8988T (cell line): ENCODE results near the gene RPL15.
"Not testable (repeated sequence)": the region's sequence is repeated elsewhere in the genome, so short reads cannot be mapped to it uniquely, and the experiment has no call there.

ENCODE experiments used
- DNase-seq: peaks from one replicate; pipeline ENCODE4 v3.0.0; 2011

Gene RPL15

GRCh38 chr3:23894254-23895061, 22.5 kb upstream of the RPL15 start:
- no peak for DNase-seq

- DNase-seq, result no peak
These were observed 21.8 kb upstream of the RPL15 start for GRCh38 chr3:23895181-23895580.

GRCh38 chr3:23900744-23901143, 16.2 kb upstream of the RPL15 start:
- no peak for DNase-seq

- DNase-seq, result no peak
These were observed 12.4 kb upstream of the RPL15 start for GRCh38 chr3:23904545-23904944.

GRCh38 chr3:23909341-23909740, 7.6 kb upstream of the RPL15 start:
- no peak for DNase-seq

- no peak for DNase-seq
These were observed 5.5 kb upstream of the RPL15 start for GRCh38 chr3:23911397-23911796.

- DNase-seq, result not testable (repeated sequence)
These were observed 4.6 kb upstream of the RPL15 start for GRCh38 chr3:23912335-23912734.

- no peak for DNase-seq
These were observed 3.8 kb upstream of the RPL15 start for GRCh38 chr3:23913182-23913581.

GRCh38 chr3:23913873-23914743, 2.8 kb upstream of the RPL15 start:
- no peak for DNase-seq

- DNase-seq, result no peak
These were observed 1.3 kb upstream of the RPL15 start for GRCh38 chr3:23915537-23916108.

- no peak for DNase-seq
These were observed 613 bp upstream of the RPL15 start for GRCh38 chr3:23916152-23916885.

- not testable (repeated sequence) for DNase-seq
These were observed 859 bp downstream of the RPL15 start for GRCh38 chr3:23917679-23918303.

GRCh38 chr3:23918331-23918730, 1.4 kb downstream of the RPL15 start:
- DNase-seq, result not testable (repeated sequence)

GRCh38 chr3:23919628-23920027, 2.7 kb downstream of the RPL15 start:
- DNase-seq, result no peak

GRCh38 chr3:23920151-23920655, 3.3 kb downstream of the RPL15 start:
- DNase-seq, result no peak

- DNase-seq, result no peak
These were observed 4.2 kb downstream of the RPL15 start for GRCh38 chr3:23921052-23921511.

GRCh38 chr3:23923786-23924185, 6.9 kb downstream of the RPL15 start:
- no peak for DNase-seq

GRCh38 chr3:23926246-23926645, 9.3 kb downstream of the RPL15 start:
- DNase-seq, result no peak

GRCh38 chr3:23926736-23927135, 9.8 kb downstream of the RPL15 start:
- no peak for DNase-seq

- no peak for DNase-seq
These were observed 11.6 kb downstream of the RPL15 start for GRCh38 chr3:23928524-23928923.

GRCh38 chr3:23931597-23931996, 14.7 kb downstream of the RPL15 start:
- no peak for DNase-seq

GRCh38 chr3:23932571-23932970, 15.6 kb downstream of the RPL15 start:
- DNase-seq, result no peak
